CD4-positive, alpha-beta T cell (primary cell): Measurements from ENCODE around the gene SPAG7. TPM values are rescaled to one million over a fixed set of nuclear protein-coding genes. Genes with fewer than 3 reads are reported as not detected.

Experiments
- ATAC-seq: fragments of 200-7000 bp; cut with Tn5 transposase; one replicate; pipeline ENCODE4 v1.10.0; 2022; ENCODE audit warnings: mild to moderate bottlenecking; ENCODE audit not compliant: poor library complexity
- CTCF ChIA-PET: fragments of 350-600 bp; sonication (Branson Sonifier 250); formaldehyde crosslinking; loops from one replicate; lab custom pipeline; 2021; ENCODE audit warnings: antibody characterized with exemption, inconsistent platforms; lab: Charles Lee
- POLR2A ChIA-PET: fragments of 350-600 bp; sonication (Branson Sonifier 250); formaldehyde crosslinking; loops from one replicate; lab custom pipeline; 2021; ENCODE audit warnings: antibody characterized with exemption, inconsistent platforms; lab: Charles Lee
- DNase-seq, 14 experiments: peaks; one replicate each; pipeline ENCODE4 v3.0.0-alpha.2; 2013 to 2020; ENCODE audit warnings: mixed read lengths in 2 of 14
- H3K27ac ChIP-seq, 2 donors: one replicate each; pipeline versions ENCODE4 v1.5.1 to v1.7.0; 2013; ENCODE audit warnings: low read length in 2 of 2, low read depth in 1 of 2, mild to moderate bottlenecking in 1 of 2
- H3K27me3 ChIP-seq, 2 experiments: 1 replicate in 1 of 2; 2 replicates in 1 of 2; pipeline versions ENCODE4 v1.6.1 to v1.7.0; 2013; ENCODE audit warnings: low read length in 2 of 2, control low read depth in 1 of 2, mild to moderate bottlenecking in 1 of 2, moderate library complexity in 1 of 2; ENCODE audit not compliant: insufficient read depth in 2 of 2, control insufficient read depth in 1 of 2
- H3K36me3 ChIP-seq: one replicate; pipeline ENCODE4 v1.6.1; 2013; ENCODE audit warnings: low read length, control low read depth; ENCODE audit not compliant: insufficient read depth
- H3K4me1 ChIP-seq: one replicate; pipeline ENCODE4 v1.6.1; 2013; ENCODE audit warnings: low read length, control low read depth; ENCODE audit not compliant: insufficient read depth
- H3K4me3 ChIP-seq: one replicate; pipeline ENCODE4 v1.5.1; 2013; ENCODE audit warnings: mild to moderate bottlenecking, low read length, moderate library complexity
- H3K9me3 ChIP-seq, 2 experiments: 1 replicate in 1 of 2; 2 replicates in 1 of 2; pipeline versions ENCODE4 v1.6.1 to v1.7.0; 2013; ENCODE audit warnings: low read length in 2 of 2, mild to moderate bottlenecking in 2 of 2, control low read depth in 1 of 2, moderate library complexity in 1 of 2; ENCODE audit not compliant: control insufficient read depth in 1 of 2, insufficient read depth in 1 of 2
- H3K27ac Mint-ChIP-seq: one replicate; pipeline ENCODE4 v1.8.0; 2020; ENCODE audit warnings: mixed read lengths
- H3K27me3 Mint-ChIP-seq: one replicate; pipeline ENCODE4 v1.8.0; 2021; ENCODE audit warnings: mixed read lengths
- H3K36me3 Mint-ChIP-seq: one replicate; pipeline ENCODE4 v1.8.0; 2021; ENCODE audit warnings: low read depth, mixed read lengths
- H3K4me1 Mint-ChIP-seq: one replicate; pipeline ENCODE4 v1.8.0; 2021; ENCODE audit warnings: low read depth, mixed read lengths
- H3K4me3 Mint-ChIP-seq: one replicate; pipeline ENCODE4 v1.8.0; 2020; ENCODE audit warnings: mild to moderate bottlenecking, mixed read lengths
- H3K9me3 Mint-ChIP-seq: one replicate; pipeline ENCODE4 v1.8.0; 2020; ENCODE audit warnings: mixed read lengths
- CTCF ChIP-seq: fragments of 200-600 bp; IDR thresholded peaks from one replicate; pipeline ENCODE4 v1.8.0; 2022; ENCODE audit warnings: antibody characterized with exemption, mild to moderate bottlenecking
- intact Hi-C, 2 experiments: fragments of 100-400 bp; cut with DNase I in 1 of 2; cut with micrococcal nuclease in 1 of 2; formaldehyde crosslinking; loops; one replicate each; pipeline versions ENCODE4 v1.15.1 to v1.9.0; 2023 to 2025; cut with DNase I, micrococcal nuclease
- total RNA-seq, 174 experiments: library from RNA in 2 of 174; stranded (reverse) in 2 of 174; gene quantifications; one replicate each; pipeline ENCODE4 v1.2.3 and lab custom pipeline; 2021 to 2026

The SPAG7 gene
- total RNA-seq, 2 experiments from 2014 or later, result 30.2 to 30.9 TPM

GRCh38 chr17:4978726-4979125 lies 11.1 kb upstream of the SPAG7 start:
- Histone ChIP-seq H3K9me3 (no peaks in the 10 kb centered on the region), H3K4me3 (no peak overlapping the region), H3K27ac (no peak overlapping the region), H3K27me3 (no peaks in the 10 kb centered on the region), H3K36me3 (peaks cover 79% of the 10 kb centered on the region), H3K4me1 (peaks cover 22% of the 10 kb centered on the region)
- intact Hi-C loops, result no loop called here
- H3K9me3 Mint-ChIP-seq, result no peaks in the 10 kb centered on the region
- no peak overlapping the region for H3K4me3 Mint-ChIP-seq
- TF ChIP-seq CTCF, result no peak
- H3K27ac Mint-ChIP-seq, result no peak overlapping the region
- H3K27me3 Mint-ChIP-seq, result no peaks in the 10 kb centered on the region
- peaks cover 77% of the 10 kb centered on the region for H3K36me3 Mint-ChIP-seq
- ATAC-seq (no peak), DNase-seq (peak in 1 of 14 experiments; percentile 39)
- peaks cover 25% of the 10 kb centered on the region for H3K4me1 Mint-ChIP-seq
- ChIA-PET CTCF (interaction anchor here (3.0 kb wide), 1 partner anchor 53 kb away, joined by 7 read pairs; no protein-coding TSS in a partner anchor), POLR2A (interaction anchor here (0.6 to 4.5 kb wide), 2 partner anchors 11 to 70 kb away, joined by 3 to 27 read pairs; partner anchors contain the start of gene SPAG7)

- H3K4me1 Mint-ChIP-seq, result peaks cover 8% of the 10 kb centered on the region
- H3K9me3 Mint-ChIP-seq, result no peaks in the 10 kb centered on the region
- DNase-seq (no peak), ATAC-seq (no peak)
- no peaks in the 10 kb centered on the region for H3K27me3 Mint-ChIP-seq
- H3K27me3 ChIP-seq, result no peaks in the 10 kb centered on the region
- H3K27ac ChIP-seq, result peak overlapping the region in 1 of 2 donors; percentile 36
- CTCF ChIA-PET, result no interaction called here
- POLR2A ChIA-PET, result interaction anchor here (2.2 kb wide), 2 partner anchors 13 to 34 kb away, joined by 7 to 8 read pairs; partner anchors contain the start of genes CAMTA2, RNF167 and SLC25A11
- TF ChIP-seq CTCF, result no peak
- peak overlapping the region; percentile 49 for H3K27ac Mint-ChIP-seq
- H3K36me3 Mint-ChIP-seq, result peaks cover 72% of the 10 kb centered on the region
- intact Hi-C loops, result no loop called here
- H3K9me3 ChIP-seq, result no peaks in the 10 kb centered on the region
- H3K4me3 Mint-ChIP-seq, result no peak overlapping the region
- no peak overlapping the region for H3K4me3 ChIP-seq
- H3K36me3 ChIP-seq, result peaks cover 78% of the 10 kb centered on the region
- peaks cover 15% of the 10 kb centered on the region for H3K4me1 ChIP-seq
These were observed 6.6 kb upstream of the SPAG7 start for GRCh38 chr17:4974115-4974670.

GRCh38 chr17:4973256-4974114 lies 5.9 kb upstream of the SPAG7 start:
- H3K36me3 ChIP-seq, result peaks cover 71% of the 10 kb centered on the region
- no peaks in the 10 kb centered on the region for H3K27me3 ChIP-seq
- TF ChIP-seq CTCF, result no peak
- intact Hi-C loops, result no loop called here
- CTCF ChIA-PET, result interaction anchor here (1.2 kb wide), 1 partner anchor 89 kb away, joined by 3 read pairs; no protein-coding TSS in a partner anchor
- Mint-ChIP-seq H3K36me3 (peaks cover 68% of the 10 kb centered on the region), H3K27me3 (no peaks in the 10 kb centered on the region), H3K27ac (peak overlapping the region; percentile 49), H3K4me1 (peaks cover 8% of the 10 kb centered on the region), H3K4me3 (no peak overlapping the region), H3K9me3 (no peaks in the 10 kb centered on the region)
- ATAC-seq (no peak), DNase-seq (no peak)
- H3K9me3 ChIP-seq, result no peaks in the 10 kb centered on the region
- peak overlapping the region in 1 of 2 donors; percentile 36 for H3K27ac ChIP-seq
- H3K4me1 ChIP-seq, result peaks cover 22% of the 10 kb centered on the region
- POLR2A ChIA-PET, result interaction anchor here (2.2 kb wide), 1 partner anchor 34 kb away, joined by 7 read pairs; the partner anchor contains the start of genes RNF167 and SLC25A11
- no peak overlapping the region for H3K4me3 ChIP-seq
